Heart left ventricle (tissue), 13 donors: ENCODE data around the gene LINGO1.

Experiments
- POLR2A ChIP-seq, 2 donors: fragments of 450-650 bp; IDR thresholded peaks; one replicate each; pipeline ENCODE4 v1.6.1; 2017; ENCODE audit warnings: antibody characterized with exemption in 2 of 2, mild to moderate bottlenecking in 2 of 2, moderate library complexity in 2 of 2
- TF ChIP-seq, protein P1 (sequence below), 12 donors: fragments of 200-600 bp; sonication (generic) in 4 of 12; IDR thresholded peaks; one replicate each; pipeline versions ENCODE4 v1.5.0 to v1.8.0; 2018 to 2022; ENCODE audit warnings: antibody characterized with exemption in 12 of 12, mild to moderate bottlenecking in 5 of 12
- donor health status: ischemic (EF 13 %, LVEDD 7.1; RV severe dilation, severe dysfunction).
- donor health status: DM: no; HTN: yes; CAD: no.
- donor health status: DM: no; HTN: no; CAD: no.
- donor health status: ischemic (EF 25% LVEDD 6.9; RV normal size, moderate dysfunction).
- donor health status: ischemic (EF 25% LVEDD 5.7; RV mildly dilated, moderate dysfunction).
- donor health status: ischemic (EF 35%, LVEDD 5.7; RV mildly dilated, moderate dysfunction).
- donor health status: nonischemic (EF 11% LVEDD 7.7; RV severe dilation, severe dysfunction).
- donor health status: DM: yes; HTN: yes; CAD: no.
- donor health status: PGD.
- donor health status: ischemic (EF 29% LVEDD 5.4; RV normal size, mild dysfunction).
- donor health status: nonischemic (EF 23%, LVEDD 6.1; RV moderate dilation, normal function).

- no peak for TF ChIP-seq POLR2A (IDR thresholded peaks at IDR 0.05)
- TF ChIP-seq, protein P1, sequence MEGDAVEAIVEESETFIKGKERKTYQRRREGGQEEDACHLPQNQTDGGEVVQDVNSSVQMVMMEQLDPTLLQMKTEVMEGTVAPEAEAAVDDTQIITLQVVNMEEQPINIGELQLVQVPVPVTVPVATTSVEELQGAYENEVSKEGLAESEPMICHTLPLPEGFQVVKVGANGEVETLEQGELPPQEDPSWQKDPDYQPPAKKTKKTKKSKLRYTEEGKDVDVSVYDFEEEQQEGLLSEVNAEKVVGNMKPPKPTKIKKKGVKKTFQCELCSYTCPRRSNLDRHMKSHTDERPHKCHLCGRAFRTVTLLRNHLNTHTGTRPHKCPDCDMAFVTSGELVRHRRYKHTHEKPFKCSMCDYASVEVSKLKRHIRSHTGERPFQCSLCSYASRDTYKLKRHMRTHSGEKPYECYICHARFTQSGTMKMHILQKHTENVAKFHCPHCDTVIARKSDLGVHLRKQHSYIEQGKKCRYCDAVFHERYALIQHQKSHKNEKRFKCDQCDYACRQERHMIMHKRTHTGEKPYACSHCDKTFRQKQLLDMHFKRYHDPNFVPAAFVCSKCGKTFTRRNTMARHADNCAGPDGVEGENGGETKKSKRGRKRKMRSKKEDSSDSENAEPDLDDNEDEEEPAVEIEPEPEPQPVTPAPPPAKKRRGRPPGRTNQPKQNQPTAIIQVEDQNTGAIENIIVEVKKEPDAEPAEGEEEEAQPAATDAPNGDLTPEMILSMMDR (IDR thresholded peaks at IDR 0.05), result no peak
These were observed 16.6 kb downstream of the LINGO1 start for GRCh38 chr15:77616072-77616471.
